Hepatic stellate cell (primary cell): Measurements from ENCODE around the gene SETDB2.

ENCODE experiments used
- DNase-seq: peaks from one replicate; pipeline ENCODE4 v3.0.0; 2011; ENCODE audit warnings: low spot score

Gene SETDB2

GRCh38 chr13:49530457-49530856 lies 86.4 kb downstream of the SETDB2 start:
- no peak for DNase-seq

DNA sequence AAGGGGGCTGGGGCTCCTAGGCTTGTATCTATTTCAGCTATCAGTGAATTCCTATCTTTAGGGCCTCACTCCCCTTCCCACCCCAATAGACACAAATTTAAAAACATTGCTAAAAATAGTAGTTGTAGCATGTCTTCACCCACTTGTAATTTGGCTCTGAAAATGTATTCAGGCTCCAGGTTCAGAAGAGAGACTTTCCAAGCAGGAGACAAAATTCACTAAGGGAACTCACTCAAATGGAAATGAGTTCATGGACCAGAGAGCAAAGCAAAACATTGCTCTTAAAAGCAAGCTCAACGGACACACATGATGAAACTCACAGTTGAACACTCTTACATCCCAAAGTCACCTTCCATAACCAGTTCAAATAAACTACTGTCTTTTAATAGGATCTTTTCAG lies 88.5 kb downstream of the SETDB2 start:
- no peak for DNase-seq

- no peak for DNase-seq
These were observed 88.9 kb downstream of the SETDB2 start for GRCh38 chr13:49533011-49533410.

GRCh38 chr13:49533591-49534269 lies 89.7 kb downstream of the SETDB2 start:
- no peak for DNase-seq

DNA sequence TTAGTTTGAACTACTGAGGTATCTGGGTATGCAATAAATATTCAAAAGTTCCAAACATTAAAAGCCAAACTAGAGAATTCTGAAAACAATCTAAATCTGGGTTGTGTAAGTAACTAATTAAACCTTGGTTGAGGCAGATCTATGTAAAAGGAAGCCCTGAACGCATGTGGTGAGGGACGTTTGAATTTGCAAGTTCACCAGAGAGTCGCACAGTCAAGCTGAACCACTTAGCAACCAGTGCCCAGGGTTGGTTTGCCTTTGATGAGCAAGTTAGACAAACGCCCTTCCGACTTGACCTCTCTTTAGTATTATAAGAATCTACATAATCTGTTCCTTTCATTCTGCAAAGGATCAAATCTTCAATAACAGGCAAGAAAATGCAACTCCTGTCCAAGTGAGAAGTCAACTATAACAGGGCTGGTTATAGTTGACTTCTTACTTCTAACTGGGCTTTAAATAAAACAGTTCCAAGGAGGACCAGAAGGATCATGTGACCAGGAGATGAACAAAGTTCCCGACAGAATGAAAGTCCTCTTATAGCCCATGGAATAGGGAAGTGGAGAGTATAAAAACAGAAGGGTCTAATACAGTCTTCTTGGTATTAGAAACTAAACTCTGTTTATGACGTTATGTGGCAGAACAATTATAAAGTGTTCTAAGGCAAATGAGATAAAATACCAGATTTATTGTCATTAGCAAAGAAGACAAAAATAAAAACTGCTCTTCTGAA lies 92.2 kb downstream of the SETDB2 start:
- no peak for DNase-seq

DNA sequence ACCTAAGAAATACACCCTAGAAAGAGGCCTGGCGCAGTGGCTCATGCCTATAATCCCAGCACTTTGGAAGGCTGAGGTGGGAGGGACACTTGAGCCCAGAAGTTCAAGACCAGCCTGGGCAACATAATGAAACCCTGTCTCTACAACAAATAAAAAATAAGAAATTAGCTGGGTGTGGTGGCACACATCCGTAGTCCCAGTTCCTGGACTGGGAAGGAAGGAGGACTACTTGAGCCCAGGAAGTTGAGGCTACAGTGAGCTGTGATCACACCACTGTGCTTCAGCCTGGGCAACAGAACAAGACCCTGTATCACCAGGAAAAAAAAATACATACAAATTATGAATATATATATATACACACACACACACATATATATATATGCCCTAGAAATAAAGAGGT lies 94.3 kb downstream of the SETDB2 start:
- no peak for DNase-seq

DNA sequence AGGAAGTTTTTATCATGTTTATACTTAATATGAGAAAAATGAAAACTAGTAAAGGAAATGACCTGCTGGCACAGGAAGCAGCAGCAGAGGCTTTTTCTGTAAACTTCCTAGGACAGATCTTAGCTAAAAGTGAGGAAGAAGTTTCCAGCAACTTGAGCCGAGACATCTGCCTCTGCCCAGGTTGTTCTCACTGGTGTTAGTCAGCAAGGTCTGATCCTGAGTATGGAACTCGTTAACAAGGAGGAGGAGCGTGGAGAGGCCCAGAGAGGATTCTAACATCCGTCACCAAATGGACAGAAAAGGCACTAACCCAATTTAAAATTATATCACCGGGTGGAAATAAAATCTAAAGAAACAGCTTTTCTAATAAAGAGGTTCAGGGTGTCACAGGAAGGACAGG lies 95.2 kb downstream of the SETDB2 start:
- no peak for DNase-seq

DNA sequence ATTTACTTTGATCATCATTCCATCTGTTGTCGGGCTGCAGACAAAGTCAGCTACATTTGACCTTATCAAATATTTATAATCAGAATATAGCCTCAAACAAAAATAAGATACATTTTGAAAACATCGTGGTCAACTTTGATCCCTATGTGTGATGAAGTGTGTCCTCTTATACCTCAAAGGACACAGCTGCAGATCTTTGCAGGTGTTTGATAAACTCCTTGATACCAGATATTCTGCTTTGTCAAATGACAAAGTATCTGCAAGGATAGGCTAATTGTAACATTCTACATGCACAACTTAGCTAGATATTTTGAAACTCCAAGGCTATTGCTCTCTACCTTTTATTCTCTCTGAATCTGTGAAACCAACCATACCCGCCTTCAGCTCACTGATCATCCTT lies 95.7 kb downstream of the SETDB2 start:
- DNase-seq = no peak

DNA sequence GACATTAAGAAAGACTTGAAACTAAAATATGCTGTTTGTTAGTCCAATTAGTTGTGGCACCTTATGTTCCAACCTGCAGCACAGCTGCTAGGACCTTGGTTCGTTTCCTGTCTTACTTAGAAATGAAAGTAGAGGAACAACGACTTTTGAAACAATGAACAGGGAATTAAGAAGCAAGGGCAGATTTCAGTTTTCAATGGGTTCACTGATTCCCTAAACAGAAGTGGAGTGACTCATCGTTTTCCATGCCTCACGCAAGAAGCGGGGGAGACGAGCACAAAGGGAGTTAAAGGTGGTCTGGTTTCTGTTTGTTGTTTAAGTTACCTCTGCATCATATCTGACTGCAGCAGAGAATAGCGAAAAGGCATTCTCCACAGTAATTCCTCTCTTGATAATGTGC lies 96.5 kb downstream of the SETDB2 start:
- DNase-seq = no peak

DNA sequence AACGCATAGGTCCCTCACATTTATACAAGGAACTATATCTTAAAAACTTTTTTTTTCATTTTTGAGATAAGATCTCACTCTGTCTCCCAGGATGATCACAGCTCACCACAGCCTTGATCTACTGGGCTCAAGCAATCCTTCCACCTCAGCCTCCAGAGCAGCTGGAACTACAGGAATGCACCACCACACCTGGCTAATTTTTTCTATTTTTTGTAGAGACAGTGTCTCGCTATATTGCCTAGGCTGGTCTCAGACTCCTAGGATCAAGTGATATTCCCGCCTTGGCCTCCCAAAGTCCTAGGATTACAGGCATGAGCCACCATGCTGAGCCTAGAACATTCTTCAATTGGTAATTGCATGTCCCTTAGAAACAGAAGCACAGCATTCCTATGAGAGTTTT lies 99.6 kb downstream of the SETDB2 start:
- no peak for DNase-seq
